Upper lobe of left lung (tissue), 6 donors: ENCODE measurements around the gene FOXE1. TPM values are rescaled to one million over a fixed set of nuclear protein-coding genes. Genes with fewer than 3 reads are reported as not detected.

Experiments
- ATAC-seq, 2 donors: fragments of 200-7000 bp; cut with Tn5 transposase; one replicate each; pipeline ENCODE4 v1.9.1; 2022; ENCODE audit warnings: mild to moderate bottlenecking in 2 of 2, moderate library complexity in 2 of 2; ENCODE audit not compliant: low FRiP score in 2 of 2
- DNase-seq, 2 donors: peaks; one replicate each; pipeline ENCODE4 v3.0.0-alpha.2; 2019 to 2020
- H3K27ac ChIP-seq, 4 donors: fragments of 200-600 bp; sonication (generic); one replicate each; pipeline ENCODE4 v1.5.1; 2016 to 2019
- H3K27me3 ChIP-seq, 4 donors: fragments of 200-600 bp; sonication (generic); one replicate each; pipeline ENCODE4 v1.5.1; 2017 to 2019
- H3K36me3 ChIP-seq, 4 donors: fragments of 200-600 bp; sonication (generic); one replicate each; pipeline ENCODE4 v1.5.1; 2016 to 2019
- H3K4me1 ChIP-seq, 4 donors: fragments of 200-600 bp; sonication (generic); one replicate each; pipeline ENCODE4 v1.5.1; 2018 to 2019
- H3K4me3 ChIP-seq, 4 donors: fragments of 200-600 bp; sonication (generic); one replicate each; pipeline ENCODE4 v1.5.1; 2017 to 2019; ENCODE audit warnings: mild to moderate bottlenecking in 2 of 4, moderate library complexity in 1 of 4
- H3K9me3 ChIP-seq, 4 donors: fragments of 200-600 bp; sonication (generic); one replicate each; pipeline ENCODE4 v1.5.1; 2018 to 2019
- CTCF ChIP-seq, 6 experiments: fragments of 450-650 bp in 4 of 6; fragments of 200-600 bp in 2 of 6; sonication (generic) in 2 of 6; IDR thresholded peaks; one replicate each; pipeline ENCODE4 v1.5.1; 2016 to 2019; ENCODE audit warnings: antibody characterized with exemption in 6 of 6
- EP300 ChIP-seq, 4 donors: sonication (generic); formaldehyde crosslinking; IDR thresholded peaks; one replicate each; pipeline ENCODE4 v1.5.1; 2017; ENCODE audit warnings: antibody characterized with exemption in 4 of 4, control low read depth in 2 of 4
- POLR2A ChIP-seq, 4 donors: fragments of 450-650 bp; IDR thresholded peaks; one replicate each; pipeline ENCODE4 v1.5.1; 2016 to 2017; ENCODE audit warnings: antibody characterized with exemption in 4 of 4, mild to moderate bottlenecking in 2 of 4
- POLR2AphosphoS5 ChIP-seq, 2 donors: sonication (generic); formaldehyde crosslinking; IDR thresholded peaks; one replicate each; pipeline ENCODE4 v1.5.1; 2017; ENCODE audit warnings: antibody characterized with exemption in 2 of 2
- WGBS, 2 donors: methylation state at CpG; one replicate each; pipeline ENCODE4 v1.1.5; 2017 to 2018; 5-methylcytosine and 5-hydroxymethylcytosine counted together
- total RNA-seq, 6 donors: library from RNA; depleted of rRNA in 4 of 6; stranded (reverse); fragments of >200 nt in 4 of 6; gene quantifications; one replicate each; pipeline versions ENCODE4 v1.1.0 to v1.2.1, GENCODE V29; 2016 to 2021
- donor health status: DM: no; HTN: no; CAD: no; lungs with moderate emphysema.
- donor health status: DM: no; HTN: yes; CAD: no; lungs with severe emphysema.

FOXE1 gene
- total RNA-seq, 6 donors from 2014 or later = 1.8 TPM; not detected in 5

GRCh38 chr9:97891736-97892135, 38.7 kb downstream of the FOXE1 start:
- 75 to 90% methylated on average over 5 of the region's 5 CpGs for WGBS, 2 donors
- no peak for DNase-seq
- TF ChIP-seq CTCF (IDR thresholded peaks at IDR 0.05) (no peak), EP300 (IDR thresholded peaks at IDR 0.05) (no peak), POLR2A (IDR thresholded peaks at IDR 0.05) (no peak), POLR2AphosphoS5 (IDR thresholded peaks at IDR 0.05) (no peak)
- no peaks in the 10 kb centered on the region for H3K27me3 ChIP-seq
- H3K9me3 ChIP-seq = no peaks in the 10 kb centered on the region
- no peak overlapping the region for H3K4me3 ChIP-seq
- H3K4me1 ChIP-seq = no peaks in the 10 kb centered on the region
- H3K27ac ChIP-seq = no peak overlapping the region
- H3K36me3 ChIP-seq = peaks cover 0 to 7% (median 0%) of the 10 kb centered on the region in 4 donors
- no peak for ATAC-seq

GRCh38 chr9:97892421-97892820, 39.4 kb downstream of the FOXE1 start:
- no peaks in the 10 kb centered on the region for H3K9me3 ChIP-seq
- no peak for TF ChIP-seq POLR2A (IDR thresholded peaks at IDR 0.05)
- no peak for TF ChIP-seq CTCF (IDR thresholded peaks at IDR 0.05)
- peaks cover 0 to 7% (median 0%) of the 10 kb centered on the region in 4 donors for H3K36me3 ChIP-seq
- no peak overlapping the region for H3K27ac ChIP-seq
- H3K4me1 ChIP-seq = no peaks in the 10 kb centered on the region
- H3K27me3 ChIP-seq = no peaks in the 10 kb centered on the region
- ATAC-seq (no peak), DNase-seq (no peak)
- no peak overlapping the region for H3K4me3 ChIP-seq
- WGBS, 2 donors = 85 to 92% methylated on average over 2 of the region's 2 CpGs

GRCh38 chr9:97895211-97895610, 42.2 kb downstream of the FOXE1 start:
- Histone ChIP-seq H3K9me3 (no peaks in the 10 kb centered on the region), H3K27ac (no peak overlapping the region), H3K36me3 (peaks cover 0 to 9% (median 5%) of the 10 kb centered on the region in 4 donors), H3K4me1 (no peaks in the 10 kb centered on the region), H3K27me3 (no peaks in the 10 kb centered on the region), H3K4me3 (no peak overlapping the region)
- TF ChIP-seq POLR2AphosphoS5 (IDR thresholded peaks at IDR 0.05) (no peak), EP300 (IDR thresholded peaks at IDR 0.05) (no peak), CTCF (IDR thresholded peaks at IDR 0.05) (no peak), POLR2A (IDR thresholded peaks at IDR 0.05) (no peak)
- ATAC-seq (no peak), DNase-seq (no peak)
- 90 to 95% methylated on average over 1 of the region's 1 CpG for WGBS, 2 donors

- H3K4me1 ChIP-seq = peaks cover 0 to 3% (median 0%) of the 10 kb centered on the region in 4 donors
- H3K27me3 ChIP-seq = no peaks in the 10 kb centered on the region
- H3K4me3 ChIP-seq = no peak overlapping the region
- TF ChIP-seq POLR2AphosphoS5 (IDR thresholded peaks at IDR 0.05) (no peak), POLR2A (IDR thresholded peaks at IDR 0.05) (no peak), EP300 (IDR thresholded peaks at IDR 0.05) (no peak), CTCF (IDR thresholded peaks at IDR 0.05) (no peak)
- DNase-seq (no peak), ATAC-seq (peak; percentile 52)
- H3K27ac ChIP-seq = no peak overlapping the region
- no peaks in the 10 kb centered on the region for H3K9me3 ChIP-seq
- peaks cover 0 to 10% (median 6%) of the 10 kb centered on the region in 4 donors for H3K36me3 ChIP-seq
- 84 to 89% methylated on average over 6 of the region's 6 CpGs for WGBS, 2 donors
These were observed 42.8 kb downstream of the FOXE1 start for GRCh38 chr9:97895695-97896332.
